ENCODE data around the gene UBE2E2.

Gene UBE2E2

GRCh38 chr3:23395115-23395514 is 192.0 kb downstream of the UBE2E2 start:
- DNase-seq: no peak
- no peaks in the 10 kb centered on the region for H3K9me3 ChIP-seq (ENCODE audit: insufficient read depth, low read length, severe bottlenecking)
- H3K4me1 ChIP-seq (ENCODE audit: insufficient read depth, low read length): no peaks in the 10 kb centered on the region
- no peaks in the 10 kb centered on the region for H4K20me1 ChIP-seq (ENCODE audit: insufficient read depth, low read length)
- H3K79me2 ChIP-seq (ENCODE audit: insufficient read depth, low read length): no peaks in the 10 kb centered on the region
- H3K36me3 ChIP-seq (ENCODE audit: insufficient read depth, low read length): no peaks in the 10 kb centered on the region
- ATAC-seq (ENCODE audit: insufficient read depth, low read depth): no peak
- H3K27ac ChIP-seq (ENCODE audit: low read length): no peak overlapping the region
- H3K27me3 ChIP-seq (ENCODE audit: insufficient read depth, low read length, poor library complexity): no peaks in the 10 kb centered on the region
- no peak overlapping the region for H3K4me3 ChIP-seq (ENCODE audit: low read depth in 1 of 2, low read length in 2 of 2)
- no peak overlapping the region for H2AFZ ChIP-seq (ENCODE audit: low read depth, low read length)
- H3K9ac ChIP-seq (ENCODE audit: low read depth, low read length): no peak overlapping the region
- TF ChIP-seq CTCF (IDR thresholded peaks at IDR 0.05; ENCODE audit: borderline replicate concordance, extremely low read depth, low read length, poor library complexity, severe bottlenecking): no peak
- TF ChIP-seq EZH2 (IDR thresholded peaks at IDR 0.05; ENCODE audit: borderline replicate concordance, low read depth, low read length, severe bottlenecking): no peak
- H3K4me2 ChIP-seq (ENCODE audit: insufficient read depth, low read length): no peak overlapping the region

GRCh38 chr3:23396746-23397145 is 193.6 kb downstream of the UBE2E2 start:
- Histone ChIP-seq H3K9me3 (ENCODE audit: insufficient read depth, low read length, severe bottlenecking) (no peaks in the 10 kb centered on the region), H3K4me1 (ENCODE audit: insufficient read depth, low read length) (no peaks in the 10 kb centered on the region), H3K36me3 (ENCODE audit: insufficient read depth, low read length) (no peaks in the 10 kb centered on the region), H3K4me3 (ENCODE audit: low read depth in 1 of 2, low read length in 2 of 2) (no peak overlapping the region), H3K9ac (ENCODE audit: low read depth, low read length) (no peak overlapping the region), H4K20me1 (ENCODE audit: insufficient read depth, low read length) (no peaks in the 10 kb centered on the region), H3K27me3 (ENCODE audit: insufficient read depth, low read length, poor library complexity) (no peaks in the 10 kb centered on the region), H2AFZ (ENCODE audit: low read depth, low read length) (no peak overlapping the region), H3K27ac (ENCODE audit: low read length) (no peak overlapping the region), H3K79me2 (ENCODE audit: insufficient read depth, low read length) (no peaks in the 10 kb centered on the region), H3K4me2 (ENCODE audit: insufficient read depth, low read length) (no peak overlapping the region)
- ATAC-seq (ENCODE audit: insufficient read depth, low read depth): no peak
- TF ChIP-seq CTCF (IDR thresholded peaks at IDR 0.05; ENCODE audit: borderline replicate concordance, extremely low read depth, low read length, poor library complexity, severe bottlenecking) (no peak), EZH2 (IDR thresholded peaks at IDR 0.05; ENCODE audit: borderline replicate concordance, low read depth, low read length, severe bottlenecking) (no peak)
- no peak for DNase-seq

GRCh38 chr3:23399221-23399620 is 196.1 kb downstream of the UBE2E2 start:
- H3K27ac ChIP-seq (ENCODE audit: low read length): no peak overlapping the region
- H3K4me2 ChIP-seq (ENCODE audit: insufficient read depth, low read length): no peak overlapping the region
- no peak for ATAC-seq (ENCODE audit: insufficient read depth, low read depth)
- no peaks in the 10 kb centered on the region for H3K79me2 ChIP-seq (ENCODE audit: insufficient read depth, low read length)
- H3K9ac ChIP-seq (ENCODE audit: low read depth, low read length): no peak overlapping the region
- no peaks in the 10 kb centered on the region for H3K9me3 ChIP-seq (ENCODE audit: insufficient read depth, low read length, severe bottlenecking)
- H3K27me3 ChIP-seq (ENCODE audit: insufficient read depth, low read length, poor library complexity): no peaks in the 10 kb centered on the region
- H2AFZ ChIP-seq (ENCODE audit: low read depth, low read length): no peak overlapping the region
- TF ChIP-seq CTCF (IDR thresholded peaks at IDR 0.05; ENCODE audit: borderline replicate concordance, extremely low read depth, low read length, poor library complexity, severe bottlenecking): no peak
- TF ChIP-seq EZH2 (IDR thresholded peaks at IDR 0.05; ENCODE audit: borderline replicate concordance, low read depth, low read length, severe bottlenecking): no peak
- DNase-seq: no peak
- H4K20me1 ChIP-seq (ENCODE audit: insufficient read depth, low read length): no peaks in the 10 kb centered on the region
- H3K4me1 ChIP-seq (ENCODE audit: insufficient read depth, low read length): peaks cover 11% of the 10 kb centered on the region; the same call in 1 of the 2 replicates
- H3K36me3 ChIP-seq (ENCODE audit: insufficient read depth, low read length): no peaks in the 10 kb centered on the region
- no peak overlapping the region for H3K4me3 ChIP-seq (ENCODE audit: low read depth in 1 of 2, low read length in 2 of 2)
